GM12875 (cell line): ENCODE measurements around the gene LRRIQ1.

Experiments used
- H3K4me3 ChIP-seq: one replicate; pipeline ENCODE4 v1.5.1; 2011; ENCODE audit warnings: low read depth, low read length, control low read depth
- CTCF ChIP-seq: IDR thresholded peaks from 2 replicates; pipeline ENCODE4 v1.5.1; 2011; ENCODE audit warnings: low read depth, mild to moderate bottlenecking, control low read depth, inconsistent platforms, low read length, moderate library complexity, borderline replicate concordance; ENCODE audit not compliant: insufficient read depth

Gene LRRIQ1

GRCh38 chr12:85147331-85147730, 111.2 kb downstream of the LRRIQ1 start:
- TF ChIP-seq CTCF = no peak
- H3K4me3 ChIP-seq = no peak overlapping the region

DNA sequence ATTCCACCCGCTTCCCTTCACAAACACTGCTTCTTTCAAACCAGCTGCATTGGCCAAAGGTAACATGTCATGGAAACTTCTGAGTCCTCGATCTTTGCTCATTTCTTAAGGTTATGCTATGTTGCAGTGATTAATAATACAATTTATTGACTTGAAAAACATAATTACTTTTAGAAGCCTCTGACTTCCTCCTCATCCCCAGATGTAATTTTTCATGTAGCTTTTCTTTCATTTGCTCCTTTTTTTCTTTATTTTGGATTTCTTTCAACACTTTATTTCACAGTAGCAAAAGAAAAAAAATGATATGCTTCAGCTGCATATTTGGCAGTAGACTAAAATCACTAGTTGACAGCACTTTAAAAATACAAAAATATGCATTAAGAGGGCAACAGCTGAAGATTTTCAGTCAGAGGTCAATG, 116.2 kb downstream of the LRRIQ1 start:
- TF ChIP-seq CTCF = no peak
- H3K4me3 ChIP-seq = no peak overlapping the region

GRCh38 chr12:85155791-85156190, 119.6 kb downstream of the LRRIQ1 start:
- no peak overlapping the region for H3K4me3 ChIP-seq
- no peak for TF ChIP-seq CTCF

GRCh38 chr12:85156569-85156968, 120.4 kb downstream of the LRRIQ1 start:
- TF ChIP-seq CTCF = no peak
- H3K4me3 ChIP-seq = no peak overlapping the region

GRCh38 chr12:85157035-85157603, 121.0 kb downstream of the LRRIQ1 start:
- TF ChIP-seq CTCF = no peak
- no peak overlapping the region for H3K4me3 ChIP-seq

DNA sequence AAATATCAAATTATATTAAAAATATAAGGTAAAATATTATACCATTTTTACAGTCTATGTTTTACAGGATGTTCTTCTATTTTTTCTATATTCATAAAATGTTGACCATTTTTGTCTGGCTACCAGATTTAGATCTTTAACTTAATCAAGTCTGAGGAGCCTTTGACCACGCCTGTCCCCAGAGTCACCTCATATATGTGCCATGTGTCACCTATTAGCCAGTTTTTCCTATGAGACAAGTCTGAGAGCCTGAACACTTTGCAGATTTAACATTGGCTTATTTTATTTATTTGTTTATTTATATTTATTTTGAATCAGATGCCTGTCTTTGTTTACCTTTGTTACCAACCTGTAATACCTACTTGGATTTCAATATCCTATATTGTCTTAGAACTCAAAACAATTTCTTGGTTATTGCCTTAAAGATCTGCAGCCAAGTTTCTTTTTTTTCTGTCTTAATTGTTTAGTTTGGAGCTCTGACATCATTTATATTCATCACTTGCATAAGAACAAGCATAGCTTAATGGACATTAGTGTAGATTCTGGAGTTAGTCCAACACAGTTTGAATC, 127.7 kb downstream of the LRRIQ1 start:
- no peak overlapping the region for H3K4me3 ChIP-seq
- TF ChIP-seq CTCF = no peak

- no peak for TF ChIP-seq CTCF
- H3K4me3 ChIP-seq = no peak overlapping the region
These were observed 143.6 kb downstream of the LRRIQ1 start for GRCh38 chr12:85179680-85180270.
